Measurements from ENCODE around the gene FAM111B. TPM values are rescaled to one million over a fixed set of nuclear protein-coding genes. Genes with fewer than 3 reads are reported as not detected.

Gene FAM111B
- total RNA-seq, 1 experiment from 2014 or later, result 29.0 TPM

GRCh38 chr11:59154610-59155009, 47.6 kb downstream of the FAM111B start:
- no peak for DNase-seq (ENCODE audit: low spot score)

GRCh38 chr11:59157433-59157832, 50.4 kb downstream of the FAM111B start:
- DNase-seq (ENCODE audit: low spot score), result no peak

- DNase-seq (ENCODE audit: low spot score), result peak; percentile 65
Measured at GRCh38 chr11:59158206-59159068, 51.4 kb downstream of the FAM111B start.

GRCh38 chr11:59164028-59164427, 57.0 kb downstream of the FAM111B start:
- no peak for DNase-seq (ENCODE audit: low spot score)

- DNase-seq (ENCODE audit: low spot score), result peak; percentile 90
Measured at GRCh38 chr11:59171508-59172322, 64.7 kb downstream of the FAM111B start, which contains the start of gene DTX4. DTX4 (plus strand) TSS chr11:59172132; CDS start chr11:59172596, 464 bp downstream.

- DNase-seq (ENCODE audit: low spot score), result no peak
Measured at GRCh38 chr11:59172345-59173079, 65.5 kb downstream of the FAM111B start.

- DNase-seq (ENCODE audit: low spot score), result no peak
Measured at GRCh38 chr11:59173080-59173963, 66.3 kb downstream of the FAM111B start.

GRCh38 chr11:59173964-59174663, 67.1 kb downstream of the FAM111B start:
- peak; percentile 25 for DNase-seq (ENCODE audit: low spot score)

- peak; percentile 45 for DNase-seq (ENCODE audit: low spot score)
Measured at GRCh38 chr11:59174664-59175033, 67.6 kb downstream of the FAM111B start.

- DNase-seq (ENCODE audit: low spot score), result no peak
Measured at GRCh38 chr11:59175091-59175501, 68.1 kb downstream of the FAM111B start.

- DNase-seq (ENCODE audit: low spot score), result no peak
Measured at GRCh38 chr11:59176330-59176729, 69.3 kb downstream of the FAM111B start.

Other genes with a start within 250 kb of the FAM111B start
- 0.56 and 1.5 TPM in 2 replicates for gene GLYATL1, start 167.7 kb upstream of the FAM111B start, total RNA-seq (2014; rRNA removed; shearing (Covaris generic))
- not detected in 2 replicates for gene GLYATL1B, start 20.9 kb upstream of the FAM111B start, total RNA-seq (2014; rRNA removed; shearing (Covaris generic))
- gene FAM111A, start 35.6 kb downstream of the FAM111B start, total RNA-seq (2014; rRNA removed; shearing (Covaris generic)), result 84.4 and 95.2 TPM in 2 replicates
- 0.58 and 1.6 TPM in 2 replicates for gene DTX4, start 64.9 kb downstream of the FAM111B start, total RNA-seq (2014; rRNA removed; shearing (Covaris generic))
- gene MPEG1, start 105.7 kb downstream of the FAM111B start, total RNA-seq (2014; rRNA removed; shearing (Covaris generic)), result not detected in 2 replicates

All from H4 (cell line).